HS-27A (cell line): ENCODE measurements around the gene CD151.

Experiments used
- DNase-seq: peaks from one replicate; pipeline ENCODE4 v3.0.0-alpha.2; 2012; ENCODE audit warnings: low read depth, missing footprints

Gene CD151

DNA sequence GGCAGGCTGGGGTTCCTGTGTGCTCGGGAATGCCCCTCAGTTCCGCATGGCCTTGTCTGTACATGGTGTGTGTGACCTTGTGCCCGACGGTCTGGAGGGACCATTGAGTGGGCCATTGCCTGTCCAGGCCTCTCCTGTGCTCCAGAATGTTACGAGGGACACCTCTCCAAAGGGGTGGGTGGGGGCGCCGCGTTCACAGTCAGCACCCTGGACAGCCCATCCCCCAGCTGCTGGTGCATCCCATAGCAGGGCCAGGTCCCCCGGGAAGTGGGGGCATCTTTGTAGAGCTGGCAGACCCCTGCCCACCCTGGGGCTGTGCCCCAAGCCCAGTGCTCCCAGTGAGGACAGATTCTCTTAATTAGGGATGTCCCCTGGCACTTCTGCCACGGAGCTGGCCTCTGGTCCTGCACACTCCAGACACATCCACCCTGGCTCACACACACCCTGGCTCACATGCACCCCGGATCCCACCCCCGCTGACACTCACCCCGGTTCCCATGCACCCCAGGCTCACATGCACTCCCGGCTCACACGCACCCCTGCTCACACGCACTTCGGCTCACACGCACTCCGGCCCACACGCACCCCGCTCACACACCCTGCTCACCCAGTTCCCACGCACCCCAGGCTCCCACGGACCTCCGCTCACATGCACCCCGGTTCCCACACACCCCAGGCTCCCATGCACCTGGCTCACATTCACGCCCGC, 25.5 kb downstream of the CD151 start:
- DNase-seq, result no peak

- no peak for DNase-seq
Observed at GRCh38 chr11:858762-859339, 26.1 kb downstream of the CD151 start.

DNA sequence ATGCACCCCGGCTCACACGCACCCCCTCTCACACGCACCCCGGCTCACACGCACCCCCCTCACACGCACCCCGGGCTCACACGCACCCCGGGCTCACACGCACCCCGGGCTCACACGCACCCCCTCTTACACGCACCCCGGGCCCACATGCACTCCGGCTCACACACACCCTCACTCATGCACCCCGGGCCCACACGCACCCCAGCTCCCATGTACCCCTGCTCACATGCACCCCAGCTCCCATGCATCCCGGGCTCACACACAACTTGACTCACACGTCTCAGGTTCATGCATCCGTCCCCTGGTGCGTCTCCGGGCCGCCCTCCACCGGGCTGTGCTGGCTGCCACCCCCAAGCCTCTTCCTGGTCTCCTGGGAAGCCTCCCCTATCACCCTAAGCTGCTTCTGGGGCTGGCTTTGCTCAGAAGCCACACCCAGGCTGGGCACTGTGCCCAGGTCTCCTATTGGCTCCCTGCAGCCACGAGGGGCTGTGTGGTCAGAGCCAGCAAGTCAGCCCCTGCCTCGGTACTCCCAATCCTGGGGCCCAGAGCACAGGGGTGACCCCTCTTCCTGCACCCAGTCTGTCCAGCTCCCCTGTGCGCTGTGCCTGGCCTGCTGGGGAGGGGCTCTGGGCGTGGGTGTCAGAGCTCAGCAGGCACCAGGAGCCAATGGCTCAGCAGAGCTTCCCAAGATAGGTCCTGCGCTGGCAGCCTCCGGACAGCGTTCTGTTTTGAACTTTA, 26.8 kb downstream of the CD151 start:
- no peak for DNase-seq

DNA sequence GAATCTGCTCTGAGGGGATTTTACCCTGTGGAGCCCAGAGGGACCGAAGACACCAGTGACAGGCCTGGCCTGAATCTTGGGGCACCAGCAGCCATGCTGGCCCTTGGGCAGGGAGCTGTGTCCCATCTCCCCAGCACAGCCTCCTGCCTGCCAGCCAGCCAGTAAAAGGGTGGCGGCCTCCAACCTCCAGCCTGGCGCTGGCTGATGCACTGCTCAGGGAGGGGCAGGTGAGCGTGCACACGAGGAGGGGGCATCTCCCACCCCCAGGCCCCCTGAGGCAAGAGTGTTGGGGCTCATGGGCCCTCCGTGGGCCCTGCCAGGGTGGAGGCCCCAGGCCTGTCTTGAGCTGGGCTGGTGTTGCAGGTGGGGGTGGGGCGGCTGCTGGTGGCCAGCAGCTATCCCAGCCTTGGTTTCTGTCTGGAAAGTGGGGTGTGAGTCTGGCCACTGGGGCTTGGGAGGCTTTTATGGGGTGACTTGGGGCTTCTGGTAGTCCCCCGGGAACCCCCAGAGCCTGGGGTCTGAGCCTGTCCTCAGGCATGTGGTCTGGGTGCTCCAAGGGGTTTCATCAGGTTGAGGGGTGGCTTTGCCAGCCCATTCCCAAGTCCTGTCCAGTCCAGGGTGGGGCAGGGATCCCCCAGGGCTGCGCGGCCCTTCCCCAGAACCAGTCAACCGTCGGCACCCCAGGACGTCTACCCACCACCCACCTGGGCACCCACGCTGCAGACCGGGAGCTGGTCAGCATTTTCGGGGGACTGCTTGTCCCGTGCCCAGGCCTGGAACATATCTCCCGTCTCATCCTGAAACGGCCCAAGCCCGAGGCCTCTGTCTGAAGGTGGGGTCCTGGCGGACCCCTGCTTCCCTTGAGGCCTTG, 27.7 kb downstream of the CD151 start:
- no peak for DNase-seq

DNA sequence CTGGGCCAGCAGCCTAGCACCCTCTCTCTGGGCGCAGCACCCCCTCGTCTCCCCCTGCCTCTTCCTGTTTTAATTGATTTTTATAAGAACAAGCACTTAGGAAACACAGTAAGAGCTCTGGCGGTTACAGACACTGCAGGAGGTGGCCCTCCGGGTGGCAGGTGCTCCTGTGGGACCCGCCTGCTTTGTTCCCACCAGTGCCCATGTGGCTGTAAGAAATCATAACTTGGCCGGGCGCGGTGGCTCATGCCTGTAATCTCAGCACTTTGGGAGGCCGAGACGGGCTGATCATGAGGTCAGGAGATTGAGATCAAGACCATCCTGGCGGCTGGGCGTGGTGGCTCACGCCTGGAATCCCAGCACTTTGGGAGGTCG, 28.3 kb downstream of the CD151 start:
- DNase-seq, result no peak

- DNase-seq, result no peak
Observed at GRCh38 chr11:862081-862661, 29.4 kb downstream of the CD151 start.

DNA sequence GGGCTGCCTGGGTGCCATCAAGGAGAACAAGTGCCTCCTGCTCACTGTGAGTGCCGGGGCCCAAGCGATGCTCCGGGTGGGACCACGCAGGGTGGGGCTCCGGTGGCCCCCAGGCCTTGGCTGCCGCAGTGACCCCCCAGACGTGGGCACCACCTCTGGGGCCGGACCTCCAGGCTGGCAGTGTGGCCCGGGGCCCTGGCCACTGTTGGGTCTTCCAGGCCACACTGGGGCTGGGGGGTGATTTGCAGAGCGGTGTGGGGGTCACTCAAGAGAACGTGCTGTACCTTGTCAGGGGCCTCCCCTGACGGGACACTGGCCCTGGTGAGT, 29.9 kb downstream of the CD151 start:
- DNase-seq, result no peak

GRCh38 chr11:863023-863909, 30.5 kb downstream of the CD151 start:
- no peak for DNase-seq

- DNase-seq, result no peak
Observed at GRCh38 chr11:863910-864827, 31.4 kb downstream of the CD151 start.

GRCh38 chr11:864898-865297, 32.1 kb downstream of the CD151 start:
- DNase-seq, result no peak

DNA sequence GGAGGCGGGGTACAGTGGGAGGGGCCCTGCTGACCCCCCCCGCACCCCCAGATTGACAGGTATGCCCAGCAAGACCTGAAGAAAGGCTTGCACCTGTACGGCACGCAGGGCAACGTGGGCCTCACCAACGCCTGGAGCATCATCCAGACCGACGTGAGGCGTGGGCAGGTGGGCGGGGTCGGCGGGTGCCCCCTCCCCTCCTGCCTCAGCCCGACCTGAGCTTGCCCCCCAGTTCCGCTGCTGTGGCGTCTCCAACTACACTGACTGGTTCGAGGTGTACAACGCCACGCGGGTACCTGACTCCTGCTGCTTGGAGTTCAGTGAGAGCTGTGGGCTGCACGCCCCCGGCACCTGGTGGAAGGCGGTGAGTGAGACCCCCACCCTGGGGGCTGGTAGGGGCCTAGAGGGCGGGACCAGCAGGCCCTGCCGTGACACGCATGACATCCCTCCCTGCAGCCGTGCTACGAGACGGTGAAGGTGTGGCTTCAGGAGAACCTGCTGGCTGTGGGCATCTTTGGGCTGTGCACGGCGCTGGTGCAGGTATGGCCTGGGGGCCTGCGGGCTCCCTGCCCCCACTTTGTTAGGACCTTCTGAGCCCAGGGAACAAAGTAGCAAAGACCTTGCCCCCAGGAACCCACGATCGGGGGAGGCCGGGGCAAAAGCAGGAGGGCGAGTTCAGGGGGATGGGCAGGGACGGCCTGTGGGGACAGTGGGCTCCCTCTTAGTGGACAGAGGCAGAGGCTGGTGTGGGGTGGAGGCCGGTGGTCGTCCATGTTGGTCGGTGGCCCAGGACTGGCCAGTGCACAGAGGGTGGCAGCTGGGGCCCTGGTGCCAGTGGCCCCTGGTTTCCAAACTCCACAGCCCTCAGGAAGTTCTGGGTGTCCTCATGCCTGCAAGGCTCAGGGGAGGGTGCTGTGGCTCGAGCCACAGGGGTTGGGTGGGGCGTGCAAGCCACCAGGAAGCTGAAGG, 33.0 kb downstream of the CD151 start:
- DNase-seq, result no peak

GRCh38 chr11:866481-866880, 33.7 kb downstream of the CD151 start:
- no peak for DNase-seq

DNA sequence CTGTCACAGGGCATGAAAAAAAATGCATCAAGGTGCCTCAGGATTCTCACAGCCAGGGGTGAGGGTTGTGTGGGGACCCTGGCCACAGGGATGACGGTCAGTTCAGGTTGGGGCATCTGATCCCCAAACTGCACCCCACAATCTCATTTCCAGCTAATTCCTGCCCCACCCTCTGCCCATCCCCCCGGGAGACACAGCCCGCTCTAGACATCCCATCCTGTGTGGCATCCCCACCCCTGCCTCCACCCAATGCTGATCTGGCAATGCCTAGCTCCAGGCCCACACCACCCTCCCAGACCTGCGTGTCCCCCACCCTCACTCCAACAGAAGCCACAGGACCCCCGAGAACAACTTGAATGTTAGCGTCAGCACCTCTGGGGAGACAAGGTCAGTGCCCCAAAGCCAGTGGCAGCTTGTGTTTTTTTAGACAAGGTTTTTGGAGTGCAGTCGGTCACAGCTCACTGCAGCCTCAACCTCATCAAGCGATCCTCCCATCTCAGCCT, 35.2 kb downstream of the CD151 start:
- DNase-seq, result no peak

DNA sequence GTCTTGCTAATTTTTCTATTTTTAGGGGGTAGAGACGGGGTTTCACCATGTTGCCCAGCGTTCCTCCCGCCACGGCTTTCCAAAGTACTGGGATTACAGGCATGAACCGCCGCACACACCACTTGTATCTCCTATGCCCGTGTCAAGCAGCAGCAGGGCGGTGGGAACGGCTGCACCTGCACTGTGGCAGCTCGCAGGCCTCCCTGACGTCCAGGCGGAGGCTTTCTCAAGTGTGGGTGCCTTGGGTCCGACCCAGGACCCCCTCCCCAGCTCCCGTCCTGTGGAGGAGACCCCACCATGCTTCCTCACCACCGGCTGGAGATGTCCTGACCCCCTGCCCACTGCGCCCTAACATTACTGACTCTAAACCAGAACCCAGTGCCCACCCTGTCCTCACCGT, 35.6 kb downstream of the CD151 start:
- no peak for DNase-seq

DNA sequence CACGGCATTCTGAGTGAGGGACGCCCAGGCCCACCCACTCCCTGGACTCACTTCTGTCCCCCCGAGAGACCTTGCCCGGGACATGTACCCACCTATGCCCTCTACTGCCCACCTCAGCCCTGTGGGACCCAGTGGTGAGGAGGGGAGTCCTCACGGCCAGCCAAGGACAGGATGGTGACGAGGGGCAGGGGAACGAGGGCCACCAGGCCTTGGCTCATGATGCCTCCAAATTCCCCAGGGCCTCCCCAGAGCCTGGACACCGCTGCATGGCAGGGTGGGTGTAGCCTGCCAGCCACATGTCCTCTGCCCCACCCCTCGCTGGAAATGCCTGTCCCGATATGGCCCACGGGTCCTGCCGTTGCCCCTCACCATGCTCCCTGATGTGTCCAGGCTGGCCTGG, 36.0 kb downstream of the CD151 start:
- DNase-seq, result no peak

DNA sequence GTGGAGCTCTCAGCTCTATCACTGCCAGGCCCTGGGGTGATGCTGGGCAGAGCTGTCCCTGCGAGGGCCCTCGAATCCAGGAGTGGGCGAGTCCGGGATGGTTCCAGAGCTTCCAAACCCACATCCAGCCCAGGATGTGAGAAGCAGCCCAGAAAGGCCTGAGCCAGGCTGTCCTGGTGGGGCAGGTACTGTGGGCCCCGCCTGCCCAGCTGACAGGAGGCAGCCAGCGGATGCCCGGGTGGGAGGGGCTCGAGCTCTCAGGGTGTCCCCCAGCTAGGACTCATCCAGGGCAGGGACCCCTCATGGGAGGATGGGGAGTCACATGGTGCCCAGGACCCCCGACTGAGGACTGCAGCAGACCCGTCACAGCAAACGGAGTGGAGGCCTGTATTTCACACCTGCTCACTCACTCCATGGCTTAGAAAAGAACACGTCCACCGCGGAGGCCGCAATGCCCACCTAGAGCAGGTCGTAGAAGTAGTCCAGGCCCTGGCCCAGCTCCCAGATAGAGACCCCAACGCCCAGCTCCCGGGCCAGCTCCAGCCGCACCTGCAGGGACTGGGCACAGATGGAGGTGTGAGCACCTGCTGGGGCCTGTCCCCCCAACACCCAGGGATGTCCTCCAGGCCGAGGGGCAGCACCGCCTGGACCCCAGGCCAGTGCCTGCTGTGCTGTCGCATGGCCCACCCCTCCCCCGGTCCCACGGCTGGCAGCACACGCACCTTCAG, 36.8 kb downstream of the CD151 start:
- no peak for DNase-seq

GRCh38 chr11:870127-870413, 37.3 kb downstream of the CD151 start:
- DNase-seq, result no peak

DNA sequence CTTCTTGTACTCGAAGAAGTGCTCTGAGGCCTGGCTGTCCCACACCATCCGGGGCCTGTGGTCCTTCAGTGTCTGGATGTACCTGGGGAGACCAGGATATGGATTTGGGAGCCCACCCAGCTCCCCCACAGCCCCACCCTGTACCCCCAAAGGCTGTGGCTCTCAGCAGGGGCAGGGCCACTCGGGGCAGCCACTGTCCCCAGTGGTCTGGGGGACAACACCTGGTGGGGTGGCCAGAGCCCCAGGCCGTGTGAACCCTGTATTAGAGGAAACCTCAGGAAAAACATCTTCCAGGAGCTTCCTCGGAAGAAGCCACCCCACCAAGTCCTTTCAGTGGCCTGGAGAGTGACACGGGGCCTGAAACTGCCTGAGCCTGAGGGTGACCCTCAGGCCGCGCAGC, 37.7 kb downstream of the CD151 start:
- no peak for DNase-seq
